ENCODE data around the gene NATD1.

GRCh38 chr17:21202512-21202911 lies 50.7 kb downstream of the NATD1 start:
- TF ChIP-seq POLR2AphosphoS5 (IDR thresholded peaks at IDR 0.05; ENCODE audit: borderline replicate concordance, low read depth, low read length): no peak
- no peak for TF ChIP-seq EZH2 (IDR thresholded peaks at IDR 0.05)

Data from SK-N-MC (cell line).